Kidney (tissue), 14 donors: ENCODE results near the gene L3MBTL4. TPM values are rescaled to one million over a fixed set of nuclear protein-coding genes. Genes with fewer than 3 reads are reported as not detected.

Source experiments
- DNase-seq, 5 donors: peaks; one replicate each; pipeline ENCODE4 v3.0.0-alpha.2; 2013 to 2020
- FAIRE-seq: peaks from 2 replicates; lab custom pipeline; 2012; peaks lifted over from hg19 to GRCh38; lab: Jason Lieb, UNC
- H3K27ac ChIP-seq, 2 donors: one replicate each; pipeline ENCODE4 v1.7.0; 2013; ENCODE audit warnings: low read depth in 2 of 2, low read length in 2 of 2, inconsistent platforms in 1 of 2
- H3K27me3 ChIP-seq: one replicate; pipeline ENCODE4 v1.7.1; 2013; ENCODE audit warnings: low read length, inconsistent platforms; ENCODE audit not compliant: control insufficient read depth, insufficient read depth
- H3K36me3 ChIP-seq, 3 donors: one replicate each; pipeline versions ENCODE4 v1.7.0 to v1.7.1; 2013; ENCODE audit warnings: low read length in 3 of 3, control low read depth in 1 of 3, inconsistent platforms in 1 of 3; ENCODE audit not compliant: insufficient read depth in 3 of 3, control insufficient read depth in 2 of 3
- H3K4me1 ChIP-seq, 3 donors: one replicate each; pipeline versions ENCODE4 v1.7.0 to v1.7.1; 2013; ENCODE audit warnings: low read length in 3 of 3, inconsistent platforms in 1 of 3, low read depth in 1 of 3; ENCODE audit not compliant: control insufficient read depth in 2 of 3, insufficient read depth in 2 of 3
- H3K4me3 ChIP-seq, 3 donors: one replicate each; pipeline versions ENCODE4 v1.7.0 to v1.8.1; 2013; ENCODE audit warnings: low read length in 3 of 3, control low read depth in 1 of 3, inconsistent platforms in 1 of 3
- H3K9ac ChIP-seq, 3 donors: one replicate each; pipeline versions ENCODE4 v1.7.0 to v1.7.1; 2013; ENCODE audit warnings: low read length in 3 of 3, control low read depth in 1 of 3, inconsistent platforms in 1 of 3
- H3K9me3 ChIP-seq, 3 donors: one replicate each; pipeline versions ENCODE4 v1.7.0 to v1.7.1; 2013; ENCODE audit warnings: low read length in 3 of 3, control low read depth in 1 of 3, inconsistent platforms in 1 of 3; ENCODE audit not compliant: control insufficient read depth in 2 of 3, insufficient read depth in 1 of 3
- intact Hi-C: fragments of 100-400 bp; cut with DNase I; formaldehyde crosslinking; loops from one replicate; pipeline ENCODE4 v1.11.1; 2022
- polyA plus RNA-seq: library from polyadenylated mRNA; stranded (reverse); fragments of 350-450 nt; fragmentation: Illumina TruSeq; extraction: RNeasy Lipid Tissue Mini Kit (QIAGEN cat#74804); gene quantifications from one replicate; pipeline ENCODE4 v1.2.3, GENCODE V29; 2014; ENCODE audit warnings: low read depth, low replicate concordance; ENCODE audit not compliant: insufficient read depth
- total RNA-seq: library from RNA; stranded (reverse); fragmentation: NEBNext Ultra II Directional; extraction: Animal tissue kit (Norgen Biotek cat#: 25700); gene quantifications from one replicate; pipeline ENCODE4 v1.2.1, GENCODE V29; 2021
- TF ChIP-seq, protein P1 (sequence below): IDR thresholded peaks from 3 replicates; pipeline ENCODE4 v1.5.1; 2012; ENCODE audit warnings: mild to moderate bottlenecking, moderate library complexity, borderline replicate concordance; ENCODE audit not compliant: insufficient read depth; ENCODE audit errors: extremely low read depth
- donor health status: control.
- donor health status: control.
- donor health status: control.
- donor health status: control.
- donor health status: control.
- donor health status: DM: yes; HTN: yes; CAD: no.
- donor health status: Normal renal cell carcinoma (clear cell type).

L3MBTL4 gene
- total and polyA plus RNA-seq, 2 donors from 2014 or later: 3.9 to 15.2 TPM

DNA sequence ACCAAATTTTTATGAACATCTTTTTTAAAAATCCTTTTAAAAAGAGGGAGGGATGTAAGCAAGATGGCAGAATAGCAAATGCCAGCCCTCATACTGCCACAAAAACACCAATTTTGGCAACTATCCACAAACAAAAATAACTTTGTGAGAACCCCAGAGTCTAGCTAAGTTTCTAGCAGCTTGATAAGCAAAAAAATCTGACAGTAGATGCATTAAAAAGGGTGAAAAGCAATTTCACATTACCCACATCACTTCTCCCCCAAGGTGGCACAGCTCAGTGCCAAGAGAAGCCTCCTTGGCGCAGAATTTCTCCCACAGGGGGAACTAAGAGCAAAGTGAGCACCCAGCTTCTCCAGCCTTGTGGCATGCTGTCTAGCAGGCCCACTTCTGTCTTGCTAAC lies 74.6 kb downstream of the L3MBTL4 start:
- TF ChIP-seq, protein P1, sequence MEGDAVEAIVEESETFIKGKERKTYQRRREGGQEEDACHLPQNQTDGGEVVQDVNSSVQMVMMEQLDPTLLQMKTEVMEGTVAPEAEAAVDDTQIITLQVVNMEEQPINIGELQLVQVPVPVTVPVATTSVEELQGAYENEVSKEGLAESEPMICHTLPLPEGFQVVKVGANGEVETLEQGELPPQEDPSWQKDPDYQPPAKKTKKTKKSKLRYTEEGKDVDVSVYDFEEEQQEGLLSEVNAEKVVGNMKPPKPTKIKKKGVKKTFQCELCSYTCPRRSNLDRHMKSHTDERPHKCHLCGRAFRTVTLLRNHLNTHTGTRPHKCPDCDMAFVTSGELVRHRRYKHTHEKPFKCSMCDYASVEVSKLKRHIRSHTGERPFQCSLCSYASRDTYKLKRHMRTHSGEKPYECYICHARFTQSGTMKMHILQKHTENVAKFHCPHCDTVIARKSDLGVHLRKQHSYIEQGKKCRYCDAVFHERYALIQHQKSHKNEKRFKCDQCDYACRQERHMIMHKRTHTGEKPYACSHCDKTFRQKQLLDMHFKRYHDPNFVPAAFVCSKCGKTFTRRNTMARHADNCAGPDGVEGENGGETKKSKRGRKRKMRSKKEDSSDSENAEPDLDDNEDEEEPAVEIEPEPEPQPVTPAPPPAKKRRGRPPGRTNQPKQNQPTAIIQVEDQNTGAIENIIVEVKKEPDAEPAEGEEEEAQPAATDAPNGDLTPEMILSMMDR: no peak
- intact Hi-C loops: no loop called here
- no peak overlapping the region for H3K4me3 ChIP-seq
- no peaks in the 10 kb centered on the region for H3K4me1 ChIP-seq
- H3K36me3 ChIP-seq: no peaks in the 10 kb centered on the region
- H3K9ac ChIP-seq: no peak overlapping the region
- DNase-seq (no peak), FAIRE-seq (no peak)
- H3K27me3 ChIP-seq: no peaks in the 10 kb centered on the region
- H3K9me3 ChIP-seq: peaks cover 0 to 4% (median 0%) of the 10 kb centered on the region in 3 donors
- no peak overlapping the region for H3K27ac ChIP-seq

DNA sequence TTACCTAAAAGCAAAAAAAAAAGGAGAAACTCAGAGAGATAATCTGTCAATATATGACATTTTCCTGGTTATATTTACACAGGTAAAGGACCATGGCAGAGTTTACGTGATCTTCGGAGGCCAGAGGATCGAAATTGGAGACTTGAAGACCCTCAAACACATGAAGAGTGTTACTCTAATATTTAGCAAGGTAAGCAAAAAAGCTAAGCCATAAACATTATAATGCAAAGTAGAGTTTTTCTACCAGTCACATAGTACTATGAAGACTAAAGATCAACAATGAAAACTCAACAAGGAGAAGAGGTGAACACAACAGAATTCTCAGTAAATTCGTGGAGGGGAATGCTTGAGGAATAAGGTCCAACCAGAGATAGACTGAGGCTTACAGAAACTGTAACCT lies 78.5 kb downstream of the L3MBTL4 start:
- DNase-seq (no peak), FAIRE-seq (no peak)
- H3K9ac ChIP-seq: no peak overlapping the region
- no peaks in the 10 kb centered on the region for H3K36me3 ChIP-seq
- no peaks in the 10 kb centered on the region for H3K9me3 ChIP-seq
- TF ChIP-seq, protein P1: no peak
- no peaks in the 10 kb centered on the region for H3K27me3 ChIP-seq
- H3K4me1 ChIP-seq: no peaks in the 10 kb centered on the region
- no peak overlapping the region for H3K4me3 ChIP-seq
- intact Hi-C loops: no loop called here
- no peak overlapping the region for H3K27ac ChIP-seq

DNA sequence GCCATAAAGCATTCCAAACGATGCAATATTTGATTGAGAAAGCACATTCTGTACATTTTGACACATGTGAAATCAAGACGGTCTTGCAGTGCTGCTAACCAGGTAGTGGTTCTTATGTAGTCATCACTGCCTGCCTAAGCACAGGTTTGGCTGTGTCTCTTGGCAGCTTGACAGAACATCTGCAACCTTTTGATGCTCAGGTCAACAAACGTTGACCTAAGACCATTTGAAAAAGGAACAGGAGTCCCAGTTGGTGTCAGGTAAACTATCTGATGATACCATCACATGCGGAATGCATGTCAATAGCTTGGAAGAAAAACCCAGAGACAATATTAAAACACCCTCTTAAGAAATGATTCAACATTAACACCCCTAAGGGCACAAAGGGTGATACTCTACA lies 80.7 kb downstream of the L3MBTL4 start:
- H3K9me3 ChIP-seq: no peaks in the 10 kb centered on the region
- H3K4me3 ChIP-seq: no peak overlapping the region
- TF ChIP-seq, protein P1: no peak
- H3K27ac ChIP-seq: no peak overlapping the region
- intact Hi-C loops: no loop called here
- no peak for FAIRE-seq
- H3K9ac ChIP-seq: no peak overlapping the region
- no peaks in the 10 kb centered on the region for H3K4me1 ChIP-seq
- no peaks in the 10 kb centered on the region for H3K36me3 ChIP-seq
- DNase-seq: no peak
- no peaks in the 10 kb centered on the region for H3K27me3 ChIP-seq

DNA sequence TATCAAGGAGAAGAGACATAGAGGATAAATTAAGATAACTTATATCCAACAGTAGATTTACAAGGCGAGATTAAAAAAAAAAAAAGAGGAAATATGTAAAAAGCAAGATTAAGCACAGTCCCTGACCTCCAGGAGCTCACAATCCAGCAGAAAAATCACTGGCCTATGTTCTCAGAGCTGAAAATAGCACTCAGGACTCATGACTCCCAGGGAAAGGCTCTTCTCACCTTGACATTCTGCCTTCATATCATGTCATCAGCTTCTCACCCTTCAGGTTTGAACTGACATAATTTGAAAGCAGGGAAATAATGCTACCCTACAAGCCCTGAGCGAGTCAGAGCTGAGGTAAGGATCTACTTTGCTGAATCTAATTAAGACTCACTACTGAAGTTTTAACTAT lies 82.8 kb downstream of the L3MBTL4 start:
- H3K4me3 ChIP-seq: no peak overlapping the region
- TF ChIP-seq, protein P1: no peak
- no peak for DNase-seq
- H3K9ac ChIP-seq: no peak overlapping the region
- no peak overlapping the region for H3K27ac ChIP-seq
- H3K27me3 ChIP-seq: no peaks in the 10 kb centered on the region
- no peaks in the 10 kb centered on the region for H3K9me3 ChIP-seq
- no peak for FAIRE-seq
- intact Hi-C loops: no loop called here
- H3K36me3 ChIP-seq: no peaks in the 10 kb centered on the region
- H3K4me1 ChIP-seq: no peaks in the 10 kb centered on the region
